GM19351 (cell line): ENCODE data around the gene PDCD6IP.
"Not testable (repeated sequence)": the region's sequence is repeated elsewhere in the genome, so short reads cannot be mapped to it uniquely, and the experiment has no call there.

Experiments
- ATAC-seq: cut with Tn5 transposase; IDR thresholded peaks from one replicate; pipeline ENCODE4 v1.9.1; 2021; ENCODE audit warnings: mild to moderate bottlenecking, moderate library complexity; ENCODE audit not compliant: unreplicated experiment

The PDCD6IP gene

DNA sequence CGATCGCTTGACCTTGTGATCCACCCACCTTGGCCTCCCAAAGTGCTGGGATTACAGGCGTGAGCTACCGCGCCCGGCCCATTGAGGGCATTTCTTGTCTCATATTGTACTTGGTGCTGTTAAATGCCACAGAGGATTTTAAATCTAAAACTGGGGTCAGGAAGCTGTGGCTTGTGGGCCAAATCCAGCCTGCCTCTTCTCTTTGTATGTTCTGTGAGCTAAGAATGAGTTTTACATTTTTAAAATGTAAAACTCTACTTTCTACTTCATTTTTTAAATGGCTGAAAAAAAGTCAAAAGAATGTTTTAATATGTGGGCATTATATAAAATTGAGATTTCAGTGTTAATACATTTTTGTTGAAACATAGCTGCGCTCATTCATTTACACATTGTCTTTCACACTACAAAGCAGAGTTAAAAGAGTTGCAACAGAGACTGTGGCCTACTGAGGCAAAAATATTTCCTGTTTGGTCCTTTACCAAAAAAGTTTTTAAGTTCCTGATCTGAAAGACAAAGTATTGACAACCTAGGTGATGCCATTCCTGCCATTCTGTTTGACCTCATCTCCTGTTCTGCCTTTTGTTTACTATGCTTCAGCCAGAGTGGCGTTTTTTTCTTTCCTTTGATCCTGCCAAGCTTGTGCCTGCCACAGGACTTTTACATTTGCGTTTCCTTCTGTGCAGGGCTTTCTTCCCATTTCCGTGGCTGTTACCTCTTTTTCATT lies 50.4 kb downstream of the PDCD6IP start:
- ATAC-seq = no peak

DNA sequence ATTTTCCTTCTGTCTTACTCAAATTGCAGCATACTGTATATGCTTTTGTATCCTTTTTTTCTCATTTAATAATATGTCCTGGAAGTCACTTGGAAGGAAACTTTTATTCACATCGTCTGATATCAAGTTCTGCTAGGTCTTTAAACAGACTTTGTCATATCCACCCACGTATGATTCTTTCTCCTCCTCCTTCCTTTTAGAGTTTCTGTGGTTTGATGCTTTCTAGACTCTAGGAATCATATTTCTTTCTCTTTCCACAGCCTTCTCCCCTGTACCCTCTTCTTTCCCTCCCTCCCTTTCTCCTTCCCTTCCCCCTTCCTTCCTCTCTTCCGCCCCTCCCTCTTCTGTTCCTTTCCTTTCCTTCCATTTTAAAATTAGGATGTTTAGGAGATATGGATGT lies 52.2 kb downstream of the PDCD6IP start:
- not testable (repeated sequence) for ATAC-seq

- ATAC-seq = not testable (repeated sequence)
These were observed 57.0 kb downstream of the PDCD6IP start for GRCh38 chr3:33855407-33855806.

- no peak for ATAC-seq
These were observed 57.6 kb downstream of the PDCD6IP start for GRCh38 chr3:33855884-33856546.

GRCh38 chr3:33857701-33858100 lies 59.3 kb downstream of the PDCD6IP start:
- ATAC-seq = not testable (repeated sequence)

GRCh38 chr3:33858131-33858530 lies 59.7 kb downstream of the PDCD6IP start:
- no peak for ATAC-seq

- ATAC-seq = no peak
These were observed 62.1 kb downstream of the PDCD6IP start for GRCh38 chr3:33860373-33861050.

DNA sequence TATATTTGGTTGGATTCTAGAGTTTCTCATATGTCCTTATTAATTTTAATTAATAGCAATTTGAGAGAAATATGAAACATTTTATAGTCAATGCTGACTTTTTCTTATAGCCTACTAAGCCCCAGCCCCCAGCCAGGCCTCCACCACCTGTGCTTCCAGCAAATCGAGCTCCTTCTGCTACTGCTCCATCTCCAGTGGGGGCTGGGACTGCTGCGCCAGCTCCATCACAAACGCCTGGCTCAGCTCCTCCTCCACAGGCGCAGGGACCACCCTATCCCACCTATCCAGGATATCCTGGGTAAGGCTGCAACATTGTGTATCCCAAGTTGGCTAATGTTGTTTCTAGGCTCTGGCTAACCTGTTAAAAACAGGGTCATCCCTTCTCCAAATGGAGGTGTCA lies 66.7 kb downstream of the PDCD6IP start:
- ATAC-seq = no peak

- ATAC-seq = no peak
These were observed 69.9 kb downstream of the PDCD6IP start for GRCh38 chr3:33868309-33868708.

GRCh38 chr3:33869977-33870376 lies 71.5 kb downstream of the PDCD6IP start:
- ATAC-seq = no peak

- ATAC-seq = no peak
These were observed 76.4 kb downstream of the PDCD6IP start for GRCh38 chr3:33874815-33875214.

DNA sequence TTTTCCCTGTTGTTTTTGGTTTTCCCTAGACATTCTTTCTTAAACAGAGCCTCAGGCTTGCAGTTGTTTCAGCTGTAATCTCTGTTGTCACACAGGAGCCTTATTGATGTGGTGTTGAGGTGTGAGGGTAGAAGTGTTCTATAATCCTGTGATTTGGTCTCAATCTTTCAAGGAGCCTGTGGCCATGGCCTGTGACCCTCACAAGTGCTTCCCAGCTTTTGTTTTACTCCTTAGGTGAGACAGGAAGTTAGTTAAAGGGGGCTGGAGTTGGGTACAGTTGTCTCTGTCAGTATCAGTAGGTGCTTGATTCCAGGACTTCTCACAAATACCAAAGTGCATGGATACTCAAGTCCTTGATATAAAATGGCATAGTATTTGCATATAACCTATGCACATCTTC lies 77.2 kb downstream of the PDCD6IP start:
- ATAC-seq = no peak

GRCh38 chr3:33877187-33877586 lies 78.8 kb downstream of the PDCD6IP start:
- no peak for ATAC-seq

GRCh38 chr3:33879540-33879939 lies 81.1 kb downstream of the PDCD6IP start:
- no peak for ATAC-seq

- ATAC-seq = no peak
These were observed 83.0 kb downstream of the PDCD6IP start for GRCh38 chr3:33881156-33882064.

DNA sequence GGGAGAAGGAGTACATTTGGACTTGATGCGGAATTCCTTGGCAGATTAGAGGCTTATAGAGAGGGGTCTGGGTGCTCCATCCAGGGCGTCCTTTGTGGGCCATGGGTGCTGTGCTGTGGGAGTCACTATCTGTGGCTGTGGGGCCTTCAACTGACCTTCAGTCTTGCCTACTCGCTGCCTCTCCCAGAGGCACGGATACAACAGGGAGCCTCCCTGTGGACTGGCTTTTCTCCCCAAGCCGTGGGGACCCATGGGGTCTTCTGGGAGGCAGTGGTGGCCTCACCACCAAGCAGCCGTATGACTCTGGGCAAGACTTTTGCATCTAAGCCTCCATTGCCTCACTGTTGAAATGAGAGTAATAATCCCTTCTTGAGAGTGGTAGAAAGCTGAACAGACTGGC lies 83.9 kb downstream of the PDCD6IP start:
- ATAC-seq = no peak

DNA sequence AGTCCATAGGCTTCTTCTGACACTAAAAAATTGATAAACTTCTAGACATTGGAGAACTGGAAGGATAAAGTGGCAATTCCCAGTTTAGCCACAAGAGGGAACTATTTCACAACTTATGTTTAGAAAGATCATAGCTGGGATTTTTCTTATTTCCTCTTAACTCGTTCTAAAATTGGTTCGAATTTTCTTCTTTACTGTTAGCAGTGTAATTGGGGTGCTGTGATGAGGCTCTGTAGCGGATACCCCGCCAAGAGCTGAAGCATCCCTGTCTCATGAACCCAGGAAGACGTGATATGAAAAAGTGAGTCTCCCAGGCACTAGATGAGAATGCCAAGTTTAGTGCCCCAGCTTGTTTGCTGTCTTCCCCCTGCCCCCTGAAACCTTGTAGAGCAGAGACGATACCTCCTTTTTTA lies 85.1 kb downstream of the PDCD6IP start:
- ATAC-seq = no peak

DNA sequence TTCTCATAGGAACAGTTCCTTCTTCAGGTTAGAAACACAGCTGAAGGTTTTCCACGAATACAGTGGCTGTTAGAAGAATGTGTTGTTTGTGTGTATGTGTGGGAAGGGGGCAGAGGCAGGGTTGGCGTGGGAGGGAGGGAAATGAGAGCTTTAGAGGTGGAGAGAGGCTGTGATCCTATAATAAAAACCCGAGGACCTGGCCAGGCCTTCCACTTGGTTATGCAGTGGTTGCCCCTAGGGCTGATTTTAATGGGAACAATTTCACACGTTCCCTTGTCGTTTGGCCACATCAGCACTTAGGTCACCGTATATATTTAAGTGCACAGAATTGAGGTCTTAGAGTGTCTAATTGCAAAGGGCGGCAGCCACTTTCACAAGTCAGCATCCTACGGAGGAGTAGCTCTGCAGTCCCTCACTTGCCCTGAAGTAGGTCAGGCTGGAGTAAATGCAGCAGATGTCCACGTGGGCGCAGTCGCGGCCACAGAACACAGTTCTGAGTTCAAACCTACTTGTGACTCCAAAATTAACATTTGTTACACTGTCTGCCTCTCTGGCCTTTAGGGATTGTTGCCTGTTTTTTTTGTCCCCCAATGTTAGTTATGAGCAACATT lies 85.6 kb downstream of the PDCD6IP start:
- no peak for ATAC-seq

- ATAC-seq = no peak
These were observed 86.3 kb downstream of the PDCD6IP start for GRCh38 chr3:33884701-33885100.

DNA sequence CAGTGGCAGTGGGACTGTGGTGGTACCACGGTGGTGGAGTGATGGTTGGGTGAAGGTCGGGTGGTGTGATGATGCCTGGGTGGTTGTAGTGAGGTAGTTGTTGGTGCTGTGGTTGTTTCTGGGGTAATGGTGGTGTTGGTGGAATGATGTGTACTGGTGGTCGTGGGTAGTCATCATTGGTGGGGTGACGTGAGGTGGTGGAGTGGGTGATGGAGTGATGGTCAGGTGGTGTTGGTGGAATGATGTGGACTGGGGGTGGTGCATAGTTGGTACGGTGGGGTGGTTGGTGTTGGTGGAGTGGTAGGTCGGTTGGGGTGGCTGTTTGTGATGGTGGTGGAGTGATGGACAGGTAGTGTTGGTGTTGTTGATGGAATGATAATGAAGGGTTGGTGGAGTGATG lies 87.1 kb downstream of the PDCD6IP start:
- no peak for ATAC-seq

GRCh38 chr3:33886015-33886414 lies 87.6 kb downstream of the PDCD6IP start:
- no peak for ATAC-seq
